ENCODE results near the gene KRTAP19-1.

KRTAP19-1 gene

GRCh38 chr21:30491963-30492428 is 11.8 kb upstream of the KRTAP19-1 start, which contains the start of gene KRTAP19-3:
KRTAP19-3 (minus strand) TSS chr21:30492013; CDS start chr21:30491957, 56 bp downstream.
- Histone ChIP-seq H3K4me3 (ENCODE audit: low read depth, low read length) (no peak within 1 kb of the TSS), H3K4me1 (no peaks in the 10 kb centered on the region), H3K9me3 (no peaks in the 10 kb centered on the region), H3K27me3 (no peaks in the 10 kb centered on the region), H3K36me3 (no peaks in the 10 kb centered on the region)
- DNase-seq, result no peak
- TF ChIP-seq, protein P1, sequence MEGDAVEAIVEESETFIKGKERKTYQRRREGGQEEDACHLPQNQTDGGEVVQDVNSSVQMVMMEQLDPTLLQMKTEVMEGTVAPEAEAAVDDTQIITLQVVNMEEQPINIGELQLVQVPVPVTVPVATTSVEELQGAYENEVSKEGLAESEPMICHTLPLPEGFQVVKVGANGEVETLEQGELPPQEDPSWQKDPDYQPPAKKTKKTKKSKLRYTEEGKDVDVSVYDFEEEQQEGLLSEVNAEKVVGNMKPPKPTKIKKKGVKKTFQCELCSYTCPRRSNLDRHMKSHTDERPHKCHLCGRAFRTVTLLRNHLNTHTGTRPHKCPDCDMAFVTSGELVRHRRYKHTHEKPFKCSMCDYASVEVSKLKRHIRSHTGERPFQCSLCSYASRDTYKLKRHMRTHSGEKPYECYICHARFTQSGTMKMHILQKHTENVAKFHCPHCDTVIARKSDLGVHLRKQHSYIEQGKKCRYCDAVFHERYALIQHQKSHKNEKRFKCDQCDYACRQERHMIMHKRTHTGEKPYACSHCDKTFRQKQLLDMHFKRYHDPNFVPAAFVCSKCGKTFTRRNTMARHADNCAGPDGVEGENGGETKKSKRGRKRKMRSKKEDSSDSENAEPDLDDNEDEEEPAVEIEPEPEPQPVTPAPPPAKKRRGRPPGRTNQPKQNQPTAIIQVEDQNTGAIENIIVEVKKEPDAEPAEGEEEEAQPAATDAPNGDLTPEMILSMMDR (IDR thresholded peaks at IDR 0.05; ENCODE audit: low read depth, low read length), result no peak

GRCh38 chr21:30487336-30487735 is 7.2 kb upstream of the KRTAP19-1 start, which contains the start of gene KRTAP19-2:
KRTAP19-2 (minus strand) TSS chr21:30487436; CDS start chr21:30487348, 88 bp downstream.
- no peaks in the 10 kb centered on the region; the same call in 1 of the 2 replicates for H3K9me3 ChIP-seq
- TF ChIP-seq, protein P1 (IDR thresholded peaks at IDR 0.05; ENCODE audit: low read depth, low read length), result no peak

DNA sequence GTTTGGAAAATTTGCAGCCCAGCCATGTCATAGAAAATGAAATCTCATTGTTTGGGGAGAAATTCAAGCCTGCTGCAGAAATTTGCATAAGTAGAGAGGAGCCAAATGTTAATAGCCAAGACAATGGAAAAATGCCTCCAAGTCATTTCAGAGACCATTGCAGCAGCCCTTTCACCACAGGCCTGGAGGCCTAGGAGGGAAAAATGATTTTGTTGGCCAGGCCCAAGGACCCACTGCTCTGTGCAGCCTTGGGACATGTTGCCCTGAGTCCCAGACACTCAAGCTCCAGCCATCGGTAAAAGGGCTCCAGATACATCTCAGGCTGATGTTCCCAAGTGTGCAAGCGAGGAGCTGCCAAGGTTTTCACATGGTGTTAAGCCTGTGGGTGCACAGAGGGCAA is 6.0 kb upstream of the KRTAP19-1 start:
- H3K9me3 ChIP-seq, result no peaks in the 10 kb centered on the region; the same call in 1 of the 2 replicates
- TF ChIP-seq, protein P1 (IDR thresholded peaks at IDR 0.05; ENCODE audit: low read depth, low read length), result no peak
- no peak overlapping the region for H3K4me3 ChIP-seq (ENCODE audit: low read depth, low read length)
- DNase-seq, result no peak
- H3K36me3 ChIP-seq, result no peaks in the 10 kb centered on the region
- no peaks in the 10 kb centered on the region for H3K4me1 ChIP-seq
- no peaks in the 10 kb centered on the region for H3K27me3 ChIP-seq

More at GRCh38 chr21:30487336-30487735, 7.2 kb upstream of the KRTAP19-1 start, which contains the start of gene KRTAP19-2:
- H3K4me3 ChIP-seq (ENCODE audit: low read depth, low read length), result no peak within 1 kb of the TSS
- H3K4me1 ChIP-seq, result no peaks in the 10 kb centered on the region
- H3K36me3 ChIP-seq, result no peaks in the 10 kb centered on the region
- H3K27me3 ChIP-seq, result no peaks in the 10 kb centered on the region
- DNase-seq, result no peak

DNA sequence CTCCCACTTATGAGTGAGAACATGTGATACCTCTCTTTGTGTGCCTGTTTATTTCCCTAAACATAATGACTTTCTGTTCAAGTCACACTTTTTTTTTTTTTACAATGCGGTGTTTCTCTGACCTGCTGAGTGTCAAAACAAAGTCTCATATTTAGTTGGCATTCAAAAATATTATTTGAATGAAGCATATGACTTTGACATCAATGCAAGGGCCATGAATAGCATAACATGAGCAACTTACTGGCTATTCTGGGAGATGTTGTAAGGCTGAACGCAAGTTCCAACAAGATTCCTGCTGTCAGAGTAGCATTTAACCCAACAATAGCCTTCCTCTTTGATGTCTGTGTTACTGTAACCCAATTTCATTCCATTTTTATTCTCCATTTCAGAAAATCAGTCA is 2.0 kb upstream of the KRTAP19-1 start:
- TF ChIP-seq, protein P1 (IDR thresholded peaks at IDR 0.05; ENCODE audit: low read depth, low read length), result no peak

DNA sequence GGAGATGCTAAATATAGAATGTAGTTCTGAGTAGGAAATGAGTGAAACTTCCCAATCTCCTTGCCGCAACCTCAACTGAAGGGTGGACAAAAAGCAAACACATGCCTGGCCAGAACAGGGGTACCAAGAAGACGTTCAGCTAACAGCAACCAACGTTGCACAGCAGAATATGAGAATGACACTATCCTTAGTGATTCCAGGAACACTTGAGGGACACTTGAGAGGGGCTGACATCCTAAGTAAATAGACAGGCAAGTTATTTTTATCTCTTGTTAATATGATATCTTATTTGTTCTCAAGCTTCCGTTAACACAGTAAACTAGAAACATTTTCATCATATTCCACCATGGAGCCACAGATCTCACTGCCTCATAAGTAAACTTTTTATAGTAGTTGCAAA is 908 bp downstream of the KRTAP19-1 start:
- DNase-seq, result no peak
- TF ChIP-seq, protein P1 (IDR thresholded peaks at IDR 0.05; ENCODE audit: low read depth, low read length), result no peak
- Histone ChIP-seq H3K4me1 (no peaks in the 10 kb centered on the region), H3K36me3 (no peaks in the 10 kb centered on the region), H3K27me3 (no peaks in the 10 kb centered on the region), H3K9me3 (no peaks in the 10 kb centered on the region), H3K4me3 (ENCODE audit: low read depth, low read length) (no peak overlapping the region)

More for the DNA sequence above, 2.0 kb upstream of the KRTAP19-1 start:
- Histone ChIP-seq H3K36me3 (no peaks in the 10 kb centered on the region), H3K4me3 (ENCODE audit: low read depth, low read length) (no peak overlapping the region), H3K4me1 (no peaks in the 10 kb centered on the region), H3K27me3 (no peaks in the 10 kb centered on the region), H3K9me3 (no peaks in the 10 kb centered on the region; the same call in 1 of the 2 replicates)
- no peak for DNase-seq

DNA sequence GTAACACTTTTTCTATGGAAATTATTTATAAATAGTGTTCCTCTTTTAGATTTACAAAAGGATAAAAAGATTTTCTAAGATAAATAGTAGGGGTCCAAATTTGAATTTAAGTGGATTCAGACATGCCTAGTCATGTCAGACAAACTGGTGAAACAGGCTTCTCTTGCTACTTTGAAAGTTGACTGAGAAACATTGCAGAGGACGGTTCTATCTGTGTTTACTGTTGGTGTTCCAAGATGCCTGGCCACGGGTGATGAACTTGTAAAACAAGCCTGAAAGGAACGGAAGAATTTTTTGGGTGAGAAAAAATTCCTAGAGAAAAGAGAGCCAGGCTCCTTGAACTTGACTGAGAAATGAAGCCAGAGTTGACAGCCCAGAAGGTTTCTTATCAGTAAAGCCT is 2.2 kb downstream of the KRTAP19-1 start:
- Histone ChIP-seq H3K36me3 (no peaks in the 10 kb centered on the region), H3K27me3 (no peaks in the 10 kb centered on the region), H3K9me3 (no peaks in the 10 kb centered on the region), H3K4me3 (ENCODE audit: low read depth, low read length) (no peak overlapping the region), H3K4me1 (no peaks in the 10 kb centered on the region)
- no peak for DNase-seq
- TF ChIP-seq, protein P1 (IDR thresholded peaks at IDR 0.05; ENCODE audit: low read depth, low read length), result no peak
